ENCODE data around the gene CILP. TPM values are rescaled to one million over a fixed set of nuclear protein-coding genes. Genes with fewer than 3 reads are reported as not detected.

The CILP gene
- total RNA-seq, 1 experiment from 2014 or later: 0.04 TPM

DNA sequence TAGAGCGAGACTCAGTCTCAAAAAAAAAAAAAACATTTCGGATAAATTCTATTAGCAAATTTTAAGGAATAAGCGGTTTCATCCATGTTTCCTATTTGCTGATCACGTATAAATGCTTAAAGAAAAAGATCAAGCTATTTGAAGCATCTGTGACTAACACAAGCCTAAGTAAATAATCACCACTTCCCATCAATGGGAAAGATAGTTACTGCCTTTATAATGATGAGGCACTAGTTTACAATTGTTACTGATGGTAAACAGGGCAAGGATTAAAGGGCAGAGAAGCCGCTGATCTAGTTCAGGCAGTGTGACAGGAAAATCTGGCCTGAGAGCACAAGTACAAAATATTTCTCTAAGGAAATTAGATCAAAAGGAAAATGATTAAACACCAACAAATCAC lies 39.8 kb downstream of the CILP start:
- no peaks in the 10 kb centered on the region for H3K9me3 Mint-ChIP-seq
- WGBS (ENCODE audit: extremely low coverage, insufficient read length, low lambda C conversion rate): no CpG with 5 or more reads among the region's 5 CpGs
- H3K79me1 ChIP-seq (ENCODE audit: insufficient read depth, low read depth, low read length, poor library complexity, severe bottlenecking): no peaks in the 10 kb centered on the region
- H3K4me3 Mint-ChIP-seq: no peak overlapping the region
- no peak overlapping the region for H2BK20ac ChIP-seq (ENCODE audit: low read depth, low read length, poor library complexity, severe bottlenecking)
- H3T11ph ChIP-seq (ENCODE audit: low read length): no peak overlapping the region
- H3K56ac ChIP-seq (ENCODE audit: insufficient read length, low read depth, low read length): no peak overlapping the region
- no peak overlapping the region for H3K27ac ChIP-seq (ENCODE audit: insufficient read length, low read depth, low read length)
- H3K27me3 ChIP-seq (ENCODE audit: insufficient read depth, low read length): no peaks in the 10 kb centered on the region
- H3K4me2 ChIP-seq (ENCODE audit: insufficient read depth, insufficient read length, low read length): no peak overlapping the region
- H2BK120ac ChIP-seq (ENCODE audit: low read depth, low read length, poor library complexity, severe bottlenecking): no peak overlapping the region
- no peak overlapping the region for H4K8ac ChIP-seq (replicated peaks; ENCODE audit: insufficient read length, low read depth, low read length)
- H4K20me1 ChIP-seq (ENCODE audit: control insufficient read depth, insufficient read depth, insufficient read length): no peaks in the 10 kb centered on the region
- no peak overlapping the region for H3K27ac Mint-ChIP-seq
- H2AK5ac ChIP-seq (ENCODE audit: insufficient read length, low read length): no peak overlapping the region
- H3K14ac ChIP-seq (ENCODE audit: insufficient read depth, low read length): no peak overlapping the region
- H4K5ac ChIP-seq (ENCODE audit: insufficient read length, low read depth, low read length): no peak overlapping the region
- no peak overlapping the region for H4K91ac ChIP-seq (ENCODE audit: insufficient read length, low read depth, low read length)
- H3K4me1 Mint-ChIP-seq: no peaks in the 10 kb centered on the region; a peak in 1 of 4 replicates
- no peaks in the 10 kb centered on the region for H3K79me2 ChIP-seq (ENCODE audit: insufficient read depth, low read length)
- TF ChIP-seq, protein P1, sequence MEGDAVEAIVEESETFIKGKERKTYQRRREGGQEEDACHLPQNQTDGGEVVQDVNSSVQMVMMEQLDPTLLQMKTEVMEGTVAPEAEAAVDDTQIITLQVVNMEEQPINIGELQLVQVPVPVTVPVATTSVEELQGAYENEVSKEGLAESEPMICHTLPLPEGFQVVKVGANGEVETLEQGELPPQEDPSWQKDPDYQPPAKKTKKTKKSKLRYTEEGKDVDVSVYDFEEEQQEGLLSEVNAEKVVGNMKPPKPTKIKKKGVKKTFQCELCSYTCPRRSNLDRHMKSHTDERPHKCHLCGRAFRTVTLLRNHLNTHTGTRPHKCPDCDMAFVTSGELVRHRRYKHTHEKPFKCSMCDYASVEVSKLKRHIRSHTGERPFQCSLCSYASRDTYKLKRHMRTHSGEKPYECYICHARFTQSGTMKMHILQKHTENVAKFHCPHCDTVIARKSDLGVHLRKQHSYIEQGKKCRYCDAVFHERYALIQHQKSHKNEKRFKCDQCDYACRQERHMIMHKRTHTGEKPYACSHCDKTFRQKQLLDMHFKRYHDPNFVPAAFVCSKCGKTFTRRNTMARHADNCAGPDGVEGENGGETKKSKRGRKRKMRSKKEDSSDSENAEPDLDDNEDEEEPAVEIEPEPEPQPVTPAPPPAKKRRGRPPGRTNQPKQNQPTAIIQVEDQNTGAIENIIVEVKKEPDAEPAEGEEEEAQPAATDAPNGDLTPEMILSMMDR (conservative IDR thresholded peaks at IDR 0.05): no peak
- no peaks in the 10 kb centered on the region for H3K27me3 Mint-ChIP-seq (ENCODE audit: low read depth)
- no peak overlapping the region for H3K4ac ChIP-seq (ENCODE audit: low read depth, low read length)
- no peaks in the 10 kb centered on the region for H3K23me2 ChIP-seq (ENCODE audit: insufficient read length, low read depth, low read length, poor library complexity, severe bottlenecking)
- H2BK15ac ChIP-seq (ENCODE audit: low read depth, low read length): no peak overlapping the region
- no peaks in the 10 kb centered on the region for H3K9me3 ChIP-seq (ENCODE audit: control insufficient read depth, low read depth, low read length)
- H3K18ac ChIP-seq (ENCODE audit: insufficient read length, low read depth, low read length): no peak overlapping the region
- no peak overlapping the region for H3K9ac ChIP-seq (ENCODE audit: extremely low read depth, insufficient read length, low read length)
- peaks cover 21 to 56% (median 32%) of the 10 kb centered on the region in 3 experiments; a peak in 6 of 7 replicates for H3K36me3 Mint-ChIP-seq (ENCODE audit: insufficient read depth in 1 of 3, low read depth in 3 of 3)
- no peaks in the 10 kb centered on the region for H3K4me1 ChIP-seq (ENCODE audit: insufficient read depth, low read length)
- H2BK5ac ChIP-seq (ENCODE audit: insufficient read length, low read length): no peak overlapping the region
- no peak overlapping the region for H2AFZ ChIP-seq (ENCODE audit: low read length)
- no peak for DNase-seq
- H2BK12ac ChIP-seq (ENCODE audit: insufficient read length, low read depth, low read length): no peak overlapping the region
- H3K23ac ChIP-seq (ENCODE audit: insufficient read length, low read depth, low read length): no peak overlapping the region

Measured in H9 (cell line).